GM19455 (cell line): ENCODE results near the gene HIVEP2.

Experiments
- ATAC-seq: cut with Tn5 transposase; IDR thresholded peaks from one replicate; pipeline ENCODE4 v1.9.1; 2021; ENCODE audit not compliant: unreplicated experiment

Gene HIVEP2

GRCh38 chr6:142845624-142846458 is 99.1 kb downstream of the HIVEP2 start:
- no peak for ATAC-seq

DNA sequence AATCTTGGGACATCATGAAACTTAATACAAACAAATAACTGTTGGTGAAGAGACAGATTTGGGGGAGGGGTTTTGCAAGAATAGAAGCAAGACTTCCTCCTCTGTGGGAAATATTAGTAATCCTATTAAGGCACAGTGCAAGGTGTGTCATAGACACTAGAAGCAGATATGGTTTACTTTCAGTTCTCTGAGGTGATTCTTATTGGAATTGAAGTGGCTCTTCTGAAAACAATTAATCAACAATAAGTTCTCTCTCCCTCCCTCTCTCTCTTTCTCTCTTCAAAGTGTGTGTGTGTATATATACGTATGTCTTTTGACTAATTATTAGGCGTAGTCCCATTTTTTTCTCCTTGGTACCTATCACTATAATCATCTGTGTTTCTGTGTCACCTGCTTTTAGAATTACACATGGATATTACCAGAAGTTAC is 99.8 kb downstream of the HIVEP2 start:
- ATAC-seq: peak; percentile 39

DNA sequence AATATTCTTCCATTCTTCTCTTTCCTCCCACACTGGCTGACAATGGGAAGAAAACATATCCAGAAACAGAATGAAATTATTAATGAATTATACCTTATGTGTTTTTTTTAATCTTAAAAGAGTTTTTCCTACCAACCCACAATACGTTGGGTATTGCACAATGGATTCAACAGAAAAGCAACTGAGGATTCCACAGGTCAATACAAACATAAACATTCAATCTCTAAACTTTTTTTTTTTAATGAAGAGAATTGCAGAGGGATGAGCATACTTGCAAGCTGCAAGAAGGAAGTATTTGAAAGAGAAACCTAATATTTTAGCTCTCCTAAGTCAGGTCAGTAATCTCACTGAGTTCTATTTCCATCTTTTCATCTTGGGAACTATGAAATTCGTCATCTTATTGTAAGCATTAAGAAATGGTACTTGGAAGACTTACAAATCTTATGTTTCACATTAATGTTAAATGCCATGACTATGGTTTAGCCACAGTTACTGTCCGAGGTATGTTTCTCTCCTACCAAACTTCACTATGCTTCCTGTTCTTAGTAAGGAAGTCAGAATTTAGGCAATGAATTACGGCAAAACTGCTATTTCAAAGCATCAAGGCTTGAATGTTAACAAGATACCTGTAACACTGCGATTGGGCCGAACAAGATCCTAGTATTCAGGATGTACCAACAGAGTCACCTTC is 100.8 kb downstream of the HIVEP2 start:
- ATAC-seq: no peak

DNA sequence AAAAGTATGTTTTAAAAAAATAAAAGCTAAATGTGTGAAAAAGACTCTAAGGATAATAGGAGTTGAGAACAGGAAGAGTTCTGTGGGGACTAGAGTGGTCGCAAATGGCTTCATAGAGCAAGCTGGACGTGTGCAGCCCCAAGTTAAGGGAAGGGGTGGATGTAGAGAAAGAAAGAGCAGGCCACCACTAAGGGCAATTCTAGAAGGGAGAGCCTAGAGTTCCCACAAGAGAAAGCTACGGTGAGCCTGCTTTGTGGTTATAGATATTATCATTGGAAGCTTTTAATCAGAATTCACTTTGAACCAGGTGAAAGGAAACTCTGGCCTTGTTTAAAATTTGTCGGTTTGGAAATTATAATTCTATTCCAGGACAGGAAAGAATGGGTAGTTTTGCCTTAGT is 101.6 kb downstream of the HIVEP2 start:
- no peak for ATAC-seq

- ATAC-seq: peak; percentile 51
Measured at GRCh38 chr6:142842418-142843261, 102.3 kb downstream of the HIVEP2 start.

- ATAC-seq: no peak
Measured at GRCh38 chr6:142841915-142842314, 103.1 kb downstream of the HIVEP2 start.

DNA sequence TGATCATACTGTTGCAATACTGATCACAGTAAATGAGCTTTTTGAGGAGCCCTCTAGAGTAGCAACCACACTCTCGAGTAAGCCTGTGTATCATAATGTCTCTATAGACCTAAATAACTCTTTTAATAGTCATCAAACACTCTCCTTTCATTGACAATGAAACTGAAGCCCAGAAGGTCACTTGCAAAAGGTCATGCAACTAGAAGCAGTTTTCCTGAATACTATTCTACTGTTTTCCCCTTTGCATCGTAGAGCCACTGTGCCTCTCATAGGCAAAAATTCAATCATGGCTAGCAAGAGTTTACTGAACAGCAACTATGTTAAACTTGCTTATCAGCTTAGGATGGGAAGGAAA is 105.3 kb downstream of the HIVEP2 start:
- ATAC-seq: no peak

GRCh38 chr6:142838821-142839685 is 105.9 kb downstream of the HIVEP2 start:
- ATAC-seq: no peak

GRCh38 chr6:142835787-142836535 is 109.0 kb downstream of the HIVEP2 start:
- ATAC-seq: no peak

- no peak for ATAC-seq
Measured at GRCh38 chr6:142834853-142835252, 110.1 kb downstream of the HIVEP2 start.

DNA sequence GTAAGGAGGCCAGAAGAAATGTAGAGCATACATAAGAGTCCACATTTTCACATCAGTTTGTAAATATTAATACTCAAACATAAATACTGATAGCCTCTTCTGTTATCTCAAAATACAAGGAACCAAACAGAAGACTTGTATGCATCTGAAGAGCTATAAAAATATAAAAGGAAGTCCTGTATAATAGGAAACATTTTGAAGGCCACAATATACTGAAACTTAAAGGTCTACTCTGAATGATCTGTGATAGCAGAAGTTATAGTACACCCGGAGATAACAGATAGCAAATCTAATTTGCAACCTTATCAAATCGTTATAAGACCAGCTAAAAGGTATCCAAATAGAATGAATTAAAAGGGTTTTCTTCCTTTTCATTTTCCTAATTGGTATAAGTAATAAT is 111.2 kb downstream of the HIVEP2 start:
- ATAC-seq: no peak

DNA sequence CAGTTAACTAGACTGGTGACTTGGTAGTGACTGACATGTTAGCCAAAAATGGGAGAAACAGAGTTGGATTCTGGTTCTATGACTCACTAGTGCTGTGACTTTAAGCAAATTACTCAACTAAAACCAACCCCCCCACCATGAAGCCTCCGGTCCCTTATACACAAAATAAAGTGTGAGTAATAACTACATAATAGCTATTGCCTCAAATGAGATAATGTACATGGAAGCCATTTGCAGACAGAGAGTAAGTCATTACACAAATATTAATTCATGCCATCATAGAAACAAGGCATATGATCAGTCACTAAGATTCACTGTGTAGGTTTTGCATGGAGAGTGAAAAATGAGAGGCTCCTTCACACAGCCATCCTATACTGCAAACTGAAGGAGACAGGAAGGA is 111.9 kb downstream of the HIVEP2 start:
- no peak for ATAC-seq

GRCh38 chr6:142830807-142831206 is 114.2 kb downstream of the HIVEP2 start:
- no peak for ATAC-seq

DNA sequence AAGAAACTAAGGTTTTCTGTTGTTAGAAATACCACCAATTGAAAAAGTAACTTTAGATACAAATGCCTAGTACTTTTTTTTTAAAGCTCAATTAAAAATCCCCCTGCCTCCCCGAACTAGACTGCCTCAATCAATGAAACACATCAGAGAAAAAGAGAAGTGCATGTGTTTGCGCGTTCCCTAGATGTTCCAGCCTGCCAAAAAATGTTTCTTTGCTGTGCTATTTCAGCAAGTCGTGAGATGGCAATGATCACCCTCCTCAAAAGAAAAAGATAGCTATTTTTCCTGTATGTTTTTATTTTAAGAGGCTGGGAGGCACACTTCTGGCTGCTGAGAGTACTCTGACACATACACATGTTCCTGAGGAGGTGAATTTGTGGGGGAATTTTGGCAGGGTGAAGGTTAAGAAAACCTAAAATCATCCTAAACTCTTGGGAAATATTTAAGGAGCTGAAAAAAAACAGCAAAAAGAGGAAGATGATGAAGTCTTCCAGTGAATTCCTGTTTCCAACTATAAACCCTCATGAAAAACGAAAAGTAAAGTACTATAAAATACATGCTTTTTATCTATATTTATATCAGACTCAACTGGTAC is 114.8 kb downstream of the HIVEP2 start:
- no peak for ATAC-seq

GRCh38 chr6:142829556-142829955 is 115.4 kb downstream of the HIVEP2 start:
- ATAC-seq: no peak

- ATAC-seq: no peak
Measured at GRCh38 chr6:142827991-142828390, 117.0 kb downstream of the HIVEP2 start.

DNA sequence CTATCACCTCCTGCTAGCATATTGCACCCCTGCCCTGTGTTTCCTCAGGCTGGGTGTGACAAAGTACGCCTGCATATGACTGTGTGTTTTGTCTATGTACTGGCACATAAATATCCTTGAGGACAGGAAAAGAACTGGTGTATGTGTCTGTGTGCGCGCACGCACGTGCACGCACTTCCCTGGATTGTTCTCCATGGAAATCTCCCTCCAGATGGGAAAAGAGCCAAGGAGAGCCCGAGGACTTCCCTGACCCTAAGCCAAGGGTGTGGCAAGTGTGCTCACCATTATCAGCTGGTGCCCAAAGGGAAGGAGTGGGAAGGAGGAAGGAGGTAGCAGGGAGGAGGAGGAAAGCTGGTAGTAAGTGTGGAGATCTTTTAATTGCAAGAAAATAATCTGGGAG is 117.6 kb downstream of the HIVEP2 start:
- ATAC-seq: no peak

DNA sequence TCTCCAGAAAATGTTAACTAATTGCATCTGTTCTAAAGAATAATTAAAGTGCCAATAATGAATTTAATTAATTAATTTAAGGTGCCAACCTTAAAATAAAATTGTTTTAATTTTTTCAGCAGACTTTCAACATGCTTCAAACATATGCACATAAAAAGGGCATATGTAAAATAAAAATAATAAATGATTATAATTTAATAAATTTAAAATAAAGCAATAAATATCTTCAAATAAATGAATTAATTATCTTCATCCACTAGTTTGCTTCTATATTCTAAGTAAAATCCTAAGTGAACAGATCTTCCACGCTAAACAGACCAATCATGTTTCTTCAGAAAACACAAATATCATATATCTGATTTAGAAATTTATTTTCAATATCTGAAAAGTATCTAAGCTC is 119.2 kb downstream of the HIVEP2 start:
- ATAC-seq: no peak

DNA sequence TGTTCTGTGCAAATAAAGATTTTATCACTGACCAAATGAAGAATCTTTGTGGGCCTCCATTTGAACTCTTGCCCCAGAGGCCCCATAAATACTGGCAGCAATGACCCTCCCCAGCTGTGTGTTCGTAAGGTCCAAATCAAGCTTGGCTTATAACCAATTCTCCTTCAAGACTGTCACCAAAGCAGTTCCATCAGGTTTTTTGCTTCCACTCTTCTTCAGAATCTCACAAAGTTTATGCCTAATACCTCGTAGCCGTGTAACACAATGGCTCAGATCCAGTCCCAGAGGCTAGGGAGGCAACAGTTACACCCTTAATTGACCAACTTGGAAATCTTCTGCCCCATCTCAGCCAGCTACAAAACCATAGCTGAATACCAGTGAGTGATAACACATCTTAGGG is 120.5 kb downstream of the HIVEP2 start:
- no peak for ATAC-seq
